MM.1S (cell line): Measurements from ENCODE around the gene MCHR1.
"Not testable (repeated sequence)": the region's sequence is repeated elsewhere in the genome, so short reads cannot be mapped to it uniquely, and the experiment has no call there.

ENCODE experiments used
- CTCF ChIP-seq: fragments of 300-600 bp; sonication (generic); IDR thresholded peaks from 2 replicates; pipeline ENCODE4 v1.5.1; 2016; ENCODE audit warnings: antibody characterized with exemption, low read length, mixed read lengths
- EZH2 ChIP-seq: fragments of 300-600 bp; sonication (generic); optimal IDR thresholded peaks from 2 replicates; pipeline ENCODE3; 2017; ENCODE audit warnings: low read depth, mild to moderate bottlenecking, antibody characterized with exemption, low read length, mixed read lengths

DNA sequence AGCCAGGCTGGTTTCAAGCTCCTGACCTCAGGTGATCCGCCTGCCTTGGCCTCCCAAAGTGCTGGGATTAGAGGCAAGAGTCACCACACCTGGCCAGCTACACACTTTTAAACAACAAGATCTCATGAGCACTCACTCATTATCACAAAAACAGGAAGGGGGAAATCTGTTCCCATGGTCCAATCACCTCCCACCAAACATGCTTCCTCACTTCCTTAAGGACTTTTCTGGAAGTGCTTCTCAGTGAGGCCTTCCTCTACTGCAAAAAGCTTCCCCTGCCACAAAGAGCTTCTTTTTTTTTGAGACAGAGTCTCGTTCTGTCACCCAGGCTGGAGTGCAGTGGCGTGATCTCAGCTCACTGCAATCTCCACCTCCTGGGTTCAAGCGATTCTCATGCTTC is 3.1 kb upstream of the MCHR1 start:
- not testable (repeated sequence) for TF ChIP-seq CTCF, EZH2
